VCaP (cell line): ENCODE results near the gene SDC1.

ENCODE experiments used
- H3K27ac ChIP-seq: fragments of 450-650 bp; 2 replicates; pipeline ENCODE4 v1.5.1; 2017
- TF ChIP-seq, protein P1 (sequence below): fragments of 450-650 bp; conservative IDR thresholded peaks from 2 replicates; pipeline ENCODE4 v1.5.1; 2017; ENCODE audit warnings: mild to moderate bottlenecking, moderate library complexity

Gene SDC1

DNA sequence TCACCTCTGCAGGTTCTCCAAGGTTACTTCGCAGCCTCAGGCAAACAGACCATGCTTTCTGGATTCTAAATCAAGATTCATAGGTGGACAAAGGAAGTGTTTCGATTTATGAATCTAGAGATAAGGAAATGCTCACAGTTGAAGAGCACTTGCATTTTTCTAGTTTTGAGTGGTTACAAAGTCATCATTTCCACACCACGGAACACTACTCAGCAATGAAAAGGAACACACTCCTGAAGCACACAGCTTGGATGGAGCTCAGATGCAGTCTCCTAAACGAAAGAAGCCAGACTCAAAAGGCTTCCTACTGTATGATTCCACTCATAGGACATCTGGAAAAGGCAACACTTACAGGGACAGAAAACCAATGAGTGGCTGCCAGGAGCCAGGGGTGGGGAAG lies 31.7 kb downstream of the SDC1 start:
- TF ChIP-seq, protein P1, sequence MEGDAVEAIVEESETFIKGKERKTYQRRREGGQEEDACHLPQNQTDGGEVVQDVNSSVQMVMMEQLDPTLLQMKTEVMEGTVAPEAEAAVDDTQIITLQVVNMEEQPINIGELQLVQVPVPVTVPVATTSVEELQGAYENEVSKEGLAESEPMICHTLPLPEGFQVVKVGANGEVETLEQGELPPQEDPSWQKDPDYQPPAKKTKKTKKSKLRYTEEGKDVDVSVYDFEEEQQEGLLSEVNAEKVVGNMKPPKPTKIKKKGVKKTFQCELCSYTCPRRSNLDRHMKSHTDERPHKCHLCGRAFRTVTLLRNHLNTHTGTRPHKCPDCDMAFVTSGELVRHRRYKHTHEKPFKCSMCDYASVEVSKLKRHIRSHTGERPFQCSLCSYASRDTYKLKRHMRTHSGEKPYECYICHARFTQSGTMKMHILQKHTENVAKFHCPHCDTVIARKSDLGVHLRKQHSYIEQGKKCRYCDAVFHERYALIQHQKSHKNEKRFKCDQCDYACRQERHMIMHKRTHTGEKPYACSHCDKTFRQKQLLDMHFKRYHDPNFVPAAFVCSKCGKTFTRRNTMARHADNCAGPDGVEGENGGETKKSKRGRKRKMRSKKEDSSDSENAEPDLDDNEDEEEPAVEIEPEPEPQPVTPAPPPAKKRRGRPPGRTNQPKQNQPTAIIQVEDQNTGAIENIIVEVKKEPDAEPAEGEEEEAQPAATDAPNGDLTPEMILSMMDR = no peak
- peak overlapping the region; percentile 38; the same call in 1 of the 2 replicates for H3K27ac ChIP-seq

DNA sequence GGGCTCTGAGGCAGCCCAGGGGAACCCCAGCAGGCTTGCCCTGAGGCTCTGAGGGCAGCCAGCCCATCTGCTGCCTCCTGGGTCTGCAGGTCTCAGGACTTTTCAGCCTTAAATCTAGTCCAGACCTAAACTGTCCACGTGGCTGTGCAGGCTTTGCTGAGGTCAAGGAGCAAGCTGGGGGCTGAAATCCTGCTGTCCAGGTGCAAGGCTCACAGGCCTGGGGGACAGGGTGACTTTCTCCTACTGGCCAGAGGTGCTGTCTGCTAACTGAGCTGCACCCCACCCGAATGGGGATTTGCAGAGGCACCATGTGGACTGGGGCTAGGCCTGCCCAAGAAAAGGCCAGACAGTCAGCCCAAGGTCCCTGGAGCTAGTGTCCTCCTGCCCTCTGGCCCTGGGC lies 32.1 kb downstream of the SDC1 start:
- TF ChIP-seq, protein P1 = no peak
- H3K27ac ChIP-seq = peak overlapping the region; percentile 38; the same call in 1 of the 2 replicates

DNA sequence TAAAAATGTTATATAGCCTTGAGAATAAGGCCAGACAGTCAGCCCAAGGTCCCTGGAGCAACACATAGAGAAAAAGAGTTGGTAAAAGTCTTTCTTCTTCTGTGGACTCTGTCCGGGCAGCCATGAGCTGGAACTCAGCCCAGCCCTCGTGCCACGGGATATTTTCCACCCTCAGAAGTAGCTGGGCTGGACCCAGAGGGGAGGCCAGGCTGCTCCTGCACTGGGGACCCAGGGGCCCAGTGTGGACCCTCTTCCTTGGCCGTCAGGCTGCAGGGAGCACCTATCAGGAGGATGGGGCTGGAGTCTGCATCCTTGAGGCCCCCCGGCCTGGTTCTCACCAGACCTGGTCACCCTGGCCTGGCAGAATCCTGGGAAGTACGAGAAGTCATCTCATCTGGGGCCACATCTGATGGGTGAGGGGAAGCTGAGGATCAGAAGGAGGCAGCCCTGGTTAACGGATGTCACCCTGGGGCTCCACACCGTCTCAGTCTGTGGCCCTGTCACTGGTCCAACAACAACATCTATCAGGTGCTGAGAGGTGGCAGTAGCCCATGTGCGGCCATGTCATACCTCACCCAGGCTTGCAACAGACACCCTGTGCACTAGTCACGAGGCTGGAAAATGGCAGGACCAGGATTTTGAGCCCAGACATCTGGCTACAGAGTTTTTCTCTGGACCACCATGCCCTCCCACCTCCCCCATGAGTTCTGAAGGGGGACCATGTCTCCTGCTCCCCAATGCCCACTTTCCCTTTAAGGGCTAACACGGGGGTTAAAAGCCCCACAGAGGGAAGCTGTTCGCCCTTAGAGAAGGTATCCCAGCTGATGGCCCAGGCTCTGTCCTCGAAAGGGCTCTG lies 33.0 kb downstream of the SDC1 start:
- peak overlapping the region; percentile 29; the same call in 1 of the 2 replicates for H3K27ac ChIP-seq

DNA sequence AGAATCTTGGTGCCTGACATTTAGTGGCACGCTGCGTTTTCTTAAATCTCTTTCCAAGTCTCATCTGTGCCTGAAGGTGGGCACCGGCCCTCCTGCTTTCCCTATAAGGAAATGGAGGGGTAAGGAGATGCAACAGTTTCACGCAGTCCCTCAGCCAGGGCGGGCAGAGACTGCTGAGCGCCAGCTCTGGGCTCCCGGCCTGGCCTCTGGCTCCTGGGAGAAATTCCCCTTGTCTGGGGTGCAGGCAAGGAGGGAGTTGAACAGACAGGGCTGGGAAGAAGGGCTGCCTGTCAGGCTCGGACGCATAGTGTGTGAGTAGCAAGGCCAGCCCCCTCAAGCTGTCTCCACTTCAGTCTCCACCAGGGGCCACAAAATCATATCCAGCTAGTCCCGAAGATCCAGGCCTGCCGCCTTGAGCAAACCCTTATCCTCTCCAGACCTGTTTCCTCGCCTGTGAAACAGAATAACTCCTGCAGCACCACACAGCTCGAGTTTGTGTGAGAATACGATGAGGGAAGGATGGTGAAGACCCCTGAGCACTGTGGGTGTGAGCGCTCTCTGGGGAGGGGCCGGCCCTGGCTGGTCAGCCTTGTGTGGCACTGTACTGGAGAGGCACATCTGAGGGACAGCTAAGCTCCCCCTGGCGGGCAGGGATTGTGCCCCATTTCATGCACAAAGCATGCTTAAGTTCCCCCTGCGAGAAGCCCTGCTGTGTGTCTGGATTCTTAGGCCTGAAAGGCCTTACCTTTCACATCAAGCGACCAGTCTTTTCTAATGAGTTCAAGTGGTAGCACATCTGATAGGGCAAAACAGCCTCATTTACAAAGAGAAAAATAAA lies 33.8 kb downstream of the SDC1 start:
- TF ChIP-seq, protein P1 = peak; percentile 19; the same call in 1 of the 2 replicates
- H3K27ac ChIP-seq = peak overlapping the region; percentile 29; the same call in 1 of the 2 replicates

More for the DNA sequence above, 33.0 kb downstream of the SDC1 start:
- TF ChIP-seq, protein P1 = no peak

DNA sequence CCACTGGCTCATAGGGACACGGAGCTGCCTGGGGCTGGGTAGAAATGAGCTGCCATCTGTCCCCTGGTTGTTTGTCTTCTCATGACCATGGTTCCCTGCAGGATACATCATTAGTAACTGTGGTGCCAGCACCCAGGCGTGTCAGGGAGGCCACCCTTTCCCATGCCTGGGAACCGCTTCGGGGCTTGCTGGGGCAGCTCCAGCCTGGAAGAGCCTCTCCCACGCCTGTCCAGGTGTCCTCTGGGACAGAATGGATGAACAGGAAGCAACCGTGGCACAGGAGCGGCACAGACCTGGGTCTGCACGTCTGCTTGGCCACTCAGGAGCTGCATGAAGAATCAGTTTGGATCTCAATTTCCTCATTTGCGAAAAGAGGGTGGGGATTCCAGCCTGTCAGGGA lies 34.8 kb downstream of the SDC1 start:
- TF ChIP-seq, protein P1 = no peak
- H3K27ac ChIP-seq = no peak overlapping the region

DNA sequence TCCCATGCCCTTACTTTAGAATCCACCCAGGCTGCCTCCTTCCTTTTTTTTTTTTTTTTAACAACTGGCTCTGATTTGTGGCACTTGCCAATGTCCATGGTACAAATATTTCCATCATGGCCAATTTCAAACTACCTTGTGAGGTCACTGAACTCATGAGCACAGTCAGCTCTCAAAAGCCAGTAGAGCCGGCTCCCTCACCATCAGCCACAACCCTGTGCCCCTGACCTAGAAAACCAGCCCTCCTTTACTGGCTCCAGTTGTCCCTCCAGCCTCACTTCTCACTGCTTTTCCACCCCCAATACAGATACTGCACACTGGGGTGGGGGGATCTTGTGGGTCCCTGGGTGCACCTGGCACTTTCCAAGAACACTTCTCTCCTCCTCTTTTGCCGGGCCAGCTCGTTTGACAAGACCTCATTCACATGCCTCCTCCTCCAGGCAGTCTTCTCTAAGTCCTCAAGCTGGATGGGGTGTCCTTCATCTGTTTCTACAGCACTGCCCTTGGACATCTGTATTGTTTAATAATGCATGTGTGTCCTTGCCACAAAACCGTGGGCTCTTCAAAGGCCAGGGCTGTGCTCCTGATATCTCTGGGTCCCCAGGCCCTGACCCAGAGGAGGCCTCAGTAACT lies 35.5 kb downstream of the SDC1 start:
- H3K27ac ChIP-seq = no peak overlapping the region
- TF ChIP-seq, protein P1 = no peak

DNA sequence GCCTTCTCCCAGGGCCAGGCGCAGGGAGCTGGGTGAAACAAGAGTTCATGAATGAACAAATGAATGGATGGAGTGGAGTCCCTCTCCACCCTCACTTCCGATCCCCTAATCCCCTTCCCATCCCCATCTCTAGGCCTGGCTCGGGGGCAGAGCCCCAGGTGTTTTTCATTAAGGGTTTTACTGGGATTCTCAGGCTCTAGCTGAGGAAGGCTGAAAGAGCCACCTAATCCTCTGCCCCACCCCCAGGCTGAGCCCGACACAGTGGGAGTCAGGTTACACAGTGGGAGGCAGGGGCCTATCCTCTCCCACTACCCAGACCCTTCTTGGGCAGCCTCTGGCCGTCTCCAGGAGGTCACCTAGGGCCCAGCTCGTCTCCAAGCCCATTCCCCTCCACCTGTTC lies 36.1 kb downstream of the SDC1 start:
- TF ChIP-seq, protein P1 = no peak
- no peak overlapping the region for H3K27ac ChIP-seq
